Activated CD8-positive, alpha-beta memory T cell treated with anti-CD3 and anti-CD28 coated beads, Interleukin-2, amount 50 U/mL, for 1 hour (primary cell): ENCODE results near the gene CABLES1.
"Not testable (repeated sequence)": the region's sequence is repeated elsewhere in the genome, so short reads cannot be mapped to it uniquely, and the experiment has no call there.

Source experiments
- DNase-seq: peaks from one replicate; pipeline ENCODE4 v3.0.0-alpha.2; 2020; ENCODE audit errors: extremely low read depth

The CABLES1 gene

DNA sequence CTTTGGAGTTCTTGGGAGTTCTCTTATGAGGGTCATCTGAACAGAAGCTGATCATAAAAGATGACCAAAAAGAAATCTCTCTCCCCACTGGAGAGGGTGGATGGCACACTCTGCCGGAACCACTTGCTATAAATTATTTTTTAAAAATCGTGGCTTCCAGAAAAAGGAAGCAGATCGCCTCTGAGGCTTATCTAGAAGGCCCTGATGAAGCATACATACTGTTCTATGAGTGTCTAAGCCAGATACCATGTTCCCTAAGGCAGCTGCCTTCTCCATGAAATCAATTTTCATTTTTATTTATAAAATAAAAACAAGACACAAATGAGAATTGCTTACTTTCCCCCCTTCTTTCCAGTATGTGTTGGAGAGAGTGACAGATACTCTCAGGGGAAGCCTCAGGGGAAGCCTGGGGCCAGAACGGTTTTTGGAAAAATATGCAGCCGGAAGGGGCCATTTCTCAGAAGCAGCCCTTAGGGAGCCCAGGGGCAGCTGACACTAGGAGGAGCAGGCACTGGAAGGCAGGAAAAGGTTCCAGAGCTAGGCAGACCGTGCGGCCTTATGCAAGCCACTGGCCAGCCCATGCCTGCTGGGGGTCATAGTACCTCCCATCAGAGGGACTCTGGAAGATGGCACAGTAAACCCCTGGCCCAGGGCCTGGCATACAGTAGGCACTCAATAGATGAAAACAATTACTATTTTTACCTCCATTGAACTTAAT is 130.6 kb downstream of the CABLES1 start:
- DNase-seq, result no peak

DNA sequence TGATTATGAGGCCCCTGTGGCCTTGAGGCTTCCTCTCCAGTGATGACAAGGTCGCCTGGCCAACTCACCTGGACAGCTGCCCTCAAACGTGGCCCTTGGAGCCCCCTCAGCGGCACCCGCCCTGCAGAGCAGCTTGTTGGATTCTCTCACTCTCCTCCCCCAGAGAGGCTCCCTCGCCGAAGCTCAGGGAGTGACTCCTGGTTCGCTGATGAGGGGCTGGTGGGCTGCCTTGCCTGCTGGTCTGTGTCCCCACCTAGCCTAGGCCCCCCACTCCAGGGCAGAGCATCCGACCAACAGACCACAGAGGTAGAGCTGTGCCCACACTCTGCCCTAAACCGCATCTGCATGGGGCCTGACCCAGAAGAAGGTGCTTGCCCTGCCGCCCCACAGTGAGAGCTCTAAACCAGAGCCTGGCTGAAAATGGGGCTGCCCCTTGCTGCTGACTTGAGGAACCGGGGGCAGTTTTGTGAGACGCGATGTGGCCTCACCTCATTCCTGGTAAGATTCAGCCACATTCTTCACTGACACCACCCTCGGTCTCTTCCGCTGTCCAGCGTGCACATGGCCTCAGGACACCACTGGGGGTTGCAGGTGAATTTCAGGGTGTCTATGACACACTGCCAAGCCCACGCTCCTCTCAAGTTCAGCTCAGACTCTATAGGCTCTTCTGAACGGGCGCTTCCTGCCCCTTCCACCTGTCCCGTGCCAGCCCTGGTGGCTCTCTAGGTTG is 131.6 kb downstream of the CABLES1 start:
- no peak for DNase-seq

DNA sequence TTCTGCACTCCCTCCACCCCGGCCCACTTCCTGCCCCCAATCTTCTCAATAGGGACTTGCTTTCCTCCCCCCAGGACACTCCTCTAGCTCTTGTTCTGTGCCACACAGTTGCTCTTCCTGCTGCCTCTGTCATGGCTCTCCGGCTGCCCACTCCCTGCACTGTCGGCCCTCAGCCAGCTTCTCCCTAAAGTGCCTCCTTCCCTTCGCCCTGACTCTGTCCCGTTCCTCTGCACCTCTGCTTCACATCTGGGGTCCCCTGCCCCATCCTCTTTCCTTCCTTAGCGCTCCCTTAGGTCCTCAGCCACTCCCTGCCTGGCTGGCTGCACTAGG is 132.1 kb downstream of the CABLES1 start:
- no peak for DNase-seq

DNA sequence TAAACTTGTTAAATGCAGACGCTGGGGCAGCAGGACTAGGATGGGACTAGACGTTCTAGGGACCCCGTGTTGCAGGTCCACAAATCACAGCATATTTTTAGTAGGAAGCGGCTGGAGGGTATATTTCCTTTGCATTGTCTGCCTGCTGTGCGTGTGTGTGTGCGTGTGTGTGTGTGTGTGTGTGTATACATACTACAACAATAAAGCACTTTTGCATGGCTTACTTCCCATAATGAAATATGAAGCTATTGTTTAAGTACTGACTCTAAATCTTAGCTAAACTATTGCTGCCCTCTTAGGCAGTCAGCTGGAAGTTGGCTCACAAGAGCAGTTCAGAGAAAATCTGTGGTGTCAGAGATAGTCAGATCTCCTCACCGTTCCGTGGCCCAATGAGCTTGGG is 133.4 kb downstream of the CABLES1 start:
- no peak for DNase-seq

DNA sequence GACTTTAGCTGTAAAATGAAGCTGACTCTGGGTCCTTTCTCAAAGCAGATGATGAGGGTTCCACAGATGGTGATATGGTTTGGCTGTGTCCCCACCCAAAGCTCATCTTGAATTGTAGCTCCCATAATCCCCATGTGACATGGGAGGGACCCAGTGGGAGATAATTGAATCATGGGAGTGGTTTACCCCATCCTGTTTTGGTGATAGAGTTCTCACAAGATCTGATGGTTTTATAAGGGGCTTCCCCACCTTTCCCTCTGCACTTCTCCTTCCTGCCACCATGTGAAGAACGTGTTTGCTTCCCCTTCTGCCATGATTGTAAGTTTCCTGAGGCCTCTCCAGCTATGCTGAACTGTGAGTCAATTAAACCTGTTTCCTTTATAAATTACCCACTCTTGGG is 133.8 kb downstream of the CABLES1 start:
- DNase-seq, result not testable (repeated sequence)

DNA sequence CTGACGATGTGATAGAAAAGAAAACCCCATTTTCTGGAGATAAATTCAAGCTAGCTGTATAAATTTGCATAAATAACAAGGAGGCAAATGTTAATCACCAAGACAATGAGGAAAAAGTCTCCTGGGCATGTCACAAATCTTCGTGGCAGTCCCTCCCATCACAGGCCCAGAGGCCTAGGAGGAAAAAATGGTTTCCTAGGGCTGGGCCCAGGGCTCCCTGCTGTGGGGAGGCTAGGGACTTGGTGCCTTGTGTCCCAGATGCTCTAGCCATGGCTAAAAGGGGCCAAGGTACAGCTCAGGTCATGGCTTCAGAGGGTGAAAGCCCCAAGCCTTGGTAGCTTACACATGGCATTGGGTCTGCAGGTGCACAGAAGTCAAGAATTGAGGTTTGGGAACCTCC is 134.6 kb downstream of the CABLES1 start:
- DNase-seq, result no peak

DNA sequence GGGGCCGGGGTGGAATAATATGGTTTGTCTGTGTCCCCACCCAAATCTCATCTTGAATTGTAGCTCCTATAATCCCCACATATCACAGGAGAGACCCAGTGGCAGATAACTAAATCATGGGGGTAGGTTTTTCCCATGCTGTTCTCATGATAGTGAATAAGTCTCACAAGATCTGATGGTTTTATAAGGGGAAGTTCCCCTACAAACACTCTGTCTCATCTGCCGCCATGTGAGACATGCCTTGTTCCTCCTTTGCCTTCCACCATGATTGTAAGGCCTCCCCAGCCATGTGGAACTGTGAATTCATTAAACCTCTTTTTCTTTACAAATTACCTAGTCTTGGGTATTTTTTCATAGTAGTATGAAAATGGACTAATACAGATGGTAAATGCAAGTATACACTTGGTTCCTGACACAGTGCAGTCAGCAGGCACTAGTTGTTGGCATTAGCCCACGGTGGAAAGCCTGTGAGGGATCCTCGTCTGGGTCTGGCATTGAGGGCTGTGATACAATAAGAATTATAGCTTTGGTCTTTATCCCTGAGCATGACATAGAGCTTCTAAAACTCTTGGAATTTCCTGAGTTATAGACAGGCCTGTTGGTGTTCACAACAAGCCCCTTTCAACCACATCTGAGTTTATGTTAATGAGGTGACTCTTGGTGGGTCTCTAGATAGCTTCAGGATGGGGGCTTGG is 135.8 kb downstream of the CABLES1 start:
- DNase-seq, result no peak

DNA sequence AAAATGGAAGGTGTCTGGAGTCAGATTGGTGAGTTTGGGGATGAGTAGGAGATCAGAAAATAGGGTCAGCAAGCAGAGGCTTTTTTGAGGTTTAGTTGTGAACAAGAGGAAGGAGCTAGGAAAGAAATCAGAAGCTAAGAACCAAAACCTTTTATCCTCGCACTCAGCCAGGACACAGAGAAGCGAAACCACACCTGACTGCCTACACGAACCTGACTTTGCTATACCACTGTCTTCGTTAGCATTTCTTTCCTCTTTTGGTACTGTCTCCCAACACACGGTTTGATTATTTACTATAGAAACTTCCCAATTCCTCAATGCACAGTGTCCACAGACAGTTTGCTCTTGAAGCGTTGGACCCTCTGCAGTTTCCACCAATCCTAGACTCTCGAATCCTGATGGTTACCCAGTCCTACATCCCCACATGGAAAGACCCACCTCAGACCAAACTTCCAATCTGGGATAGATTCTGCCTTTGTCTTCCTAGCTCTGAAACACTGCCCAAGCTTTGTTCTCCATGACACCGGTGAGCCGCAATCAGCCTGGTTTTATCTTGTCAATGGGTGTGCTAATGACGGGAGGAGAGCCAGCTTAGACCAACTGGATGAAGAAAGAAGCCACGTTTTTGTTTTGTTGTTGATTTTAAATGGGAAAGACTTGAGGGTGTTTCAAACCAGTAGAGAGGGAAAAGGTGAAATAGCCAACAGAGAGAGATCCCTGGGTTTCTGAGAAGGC is 137.4 kb downstream of the CABLES1 start:
- DNase-seq, result no peak

DNA sequence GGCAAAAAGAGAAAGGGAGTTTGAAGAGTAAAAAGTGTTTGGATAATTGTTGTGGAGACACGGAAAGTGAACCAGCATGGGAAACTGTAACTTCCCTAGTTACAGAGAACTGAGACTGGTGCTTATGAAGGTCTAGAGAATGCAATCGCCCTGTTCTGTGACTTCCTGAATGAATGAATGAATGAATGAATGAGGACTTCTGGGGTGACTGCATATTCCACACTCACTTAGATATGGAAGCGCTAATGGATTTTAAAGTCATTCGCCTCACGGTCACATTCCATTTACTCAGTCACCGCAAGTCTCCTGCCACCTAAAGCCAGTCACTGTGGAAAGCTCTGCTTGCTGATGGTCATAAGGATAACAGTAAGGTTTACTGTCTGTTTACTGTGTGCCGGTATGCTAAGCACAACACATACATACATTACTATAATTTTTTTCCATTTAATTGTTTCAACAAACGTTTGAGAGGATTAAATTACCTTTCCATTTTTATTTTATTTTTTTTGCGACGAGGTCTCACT is 138.2 kb downstream of the CABLES1 start:
- DNase-seq, result no peak

DNA sequence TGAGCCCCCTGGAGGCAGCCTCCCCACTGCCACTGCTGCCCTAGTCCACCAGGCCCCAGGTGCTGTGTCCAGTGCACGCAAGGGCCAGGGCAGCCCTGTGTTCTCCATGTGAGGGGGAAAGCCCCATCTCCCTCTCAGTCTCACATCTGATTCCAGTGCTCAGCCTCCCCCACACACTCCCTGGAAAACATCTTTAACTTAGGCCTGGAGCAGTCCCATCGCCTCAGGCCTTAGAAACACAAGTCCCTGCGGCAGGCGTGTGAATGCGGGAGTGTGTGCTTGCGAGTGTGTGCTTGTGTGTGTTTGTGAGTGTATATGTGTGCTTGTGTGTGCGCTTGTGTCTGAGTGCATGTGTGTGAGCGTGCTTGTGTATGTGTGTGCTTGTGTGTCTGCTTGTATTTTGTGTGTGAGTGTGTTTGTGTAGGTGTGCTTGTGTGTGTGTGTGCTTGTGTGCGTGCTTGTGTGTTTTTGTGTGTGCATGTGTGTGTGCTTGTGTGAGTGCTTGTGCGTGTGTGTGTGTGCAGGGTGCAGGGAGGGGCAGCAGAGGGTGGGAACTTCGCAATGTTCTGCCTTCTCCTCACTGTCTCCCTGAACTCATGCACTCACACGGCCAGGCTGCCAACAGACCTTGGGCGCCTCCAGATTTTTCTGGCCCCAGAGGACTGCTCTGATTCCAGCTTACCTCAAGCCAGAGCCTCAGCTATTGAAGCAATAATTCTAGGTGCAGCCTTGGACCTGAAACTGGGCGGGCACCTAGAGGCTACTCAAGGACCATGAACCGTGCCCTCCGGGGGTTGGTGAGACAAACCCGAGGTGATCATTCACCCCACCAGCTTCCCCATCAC is 139.6 kb downstream of the CABLES1 start:
- no peak for DNase-seq

DNA sequence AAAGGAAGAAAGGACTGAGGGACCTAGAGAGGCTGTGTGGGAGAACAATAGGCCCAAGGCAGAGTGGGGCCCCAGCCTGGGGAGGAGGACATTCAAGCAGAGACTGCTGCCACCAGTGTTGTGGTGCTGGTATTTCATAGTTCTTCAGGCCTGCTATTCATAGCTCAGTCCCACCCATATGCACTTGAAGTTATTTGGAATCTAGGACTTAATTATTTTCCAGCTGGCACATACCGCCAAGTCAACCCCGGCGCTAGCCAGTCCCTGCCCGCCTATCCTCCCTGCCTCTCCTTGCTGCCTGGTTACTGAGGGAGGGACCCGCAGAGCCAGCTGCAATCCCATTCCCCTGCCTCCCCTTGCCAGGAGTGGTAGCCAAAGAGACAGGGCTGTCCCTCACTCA is 141.2 kb downstream of the CABLES1 start:
- DNase-seq, result no peak

DNA sequence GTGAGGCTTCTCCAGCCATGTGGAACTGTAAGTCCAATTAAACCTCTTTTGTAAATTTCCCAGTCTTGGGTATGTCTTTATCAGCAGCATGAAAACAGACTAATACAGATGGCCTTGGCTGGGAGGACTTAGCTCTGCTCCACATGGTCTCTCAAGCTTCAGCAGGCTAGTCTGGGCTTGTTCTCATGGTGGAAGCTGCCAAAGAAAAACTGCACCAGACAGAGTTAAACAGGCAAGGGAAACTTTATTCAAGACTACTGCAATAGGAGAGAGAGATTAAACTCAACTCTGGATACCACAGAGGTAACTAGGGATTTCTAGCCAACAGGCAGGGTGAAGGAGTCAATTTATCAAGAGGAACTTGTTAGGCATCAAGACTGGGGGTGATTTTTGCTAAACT is 142.1 kb downstream of the CABLES1 start:
- no peak for DNase-seq

DNA sequence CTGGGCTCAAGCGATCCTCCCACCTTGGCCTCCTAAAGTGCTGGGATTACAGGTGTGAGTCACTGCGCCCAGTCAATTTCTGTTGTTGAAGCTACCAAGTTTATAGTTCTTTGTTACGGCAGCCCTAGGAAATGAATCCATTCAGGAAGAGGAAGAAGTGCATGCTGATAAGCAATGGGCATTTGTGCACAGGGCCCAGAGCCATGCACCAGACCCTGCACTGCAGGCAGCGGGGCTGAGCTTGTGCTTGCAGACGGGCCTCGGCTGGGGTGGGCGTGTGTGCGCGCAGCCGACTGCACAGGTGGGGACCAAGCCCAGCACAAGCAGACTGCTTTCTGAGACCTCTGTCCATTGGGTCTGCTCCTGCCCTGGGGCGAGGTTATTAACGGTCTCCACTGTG is 144.6 kb downstream of the CABLES1 start:
- DNase-seq, result no peak

DNA sequence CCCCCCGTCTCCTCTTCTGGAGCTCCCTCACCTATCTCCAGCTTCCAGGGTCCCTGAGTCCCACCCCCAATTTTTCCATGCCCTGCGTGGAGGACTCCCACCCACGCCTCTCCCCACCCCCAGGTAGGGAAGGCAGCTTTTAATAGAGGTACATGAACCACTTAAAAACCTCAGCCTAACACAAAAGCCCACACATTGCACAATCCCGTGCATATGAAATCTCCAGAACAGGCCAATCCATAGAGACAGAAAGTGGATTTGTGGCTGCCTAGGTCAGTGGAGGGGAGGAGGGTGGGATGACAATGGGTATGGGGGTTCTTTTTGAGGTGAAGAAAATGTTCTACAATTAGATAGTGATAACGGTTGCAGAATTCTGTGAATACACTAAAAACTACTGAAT is 145.6 kb downstream of the CABLES1 start:
- no peak for DNase-seq

DNA sequence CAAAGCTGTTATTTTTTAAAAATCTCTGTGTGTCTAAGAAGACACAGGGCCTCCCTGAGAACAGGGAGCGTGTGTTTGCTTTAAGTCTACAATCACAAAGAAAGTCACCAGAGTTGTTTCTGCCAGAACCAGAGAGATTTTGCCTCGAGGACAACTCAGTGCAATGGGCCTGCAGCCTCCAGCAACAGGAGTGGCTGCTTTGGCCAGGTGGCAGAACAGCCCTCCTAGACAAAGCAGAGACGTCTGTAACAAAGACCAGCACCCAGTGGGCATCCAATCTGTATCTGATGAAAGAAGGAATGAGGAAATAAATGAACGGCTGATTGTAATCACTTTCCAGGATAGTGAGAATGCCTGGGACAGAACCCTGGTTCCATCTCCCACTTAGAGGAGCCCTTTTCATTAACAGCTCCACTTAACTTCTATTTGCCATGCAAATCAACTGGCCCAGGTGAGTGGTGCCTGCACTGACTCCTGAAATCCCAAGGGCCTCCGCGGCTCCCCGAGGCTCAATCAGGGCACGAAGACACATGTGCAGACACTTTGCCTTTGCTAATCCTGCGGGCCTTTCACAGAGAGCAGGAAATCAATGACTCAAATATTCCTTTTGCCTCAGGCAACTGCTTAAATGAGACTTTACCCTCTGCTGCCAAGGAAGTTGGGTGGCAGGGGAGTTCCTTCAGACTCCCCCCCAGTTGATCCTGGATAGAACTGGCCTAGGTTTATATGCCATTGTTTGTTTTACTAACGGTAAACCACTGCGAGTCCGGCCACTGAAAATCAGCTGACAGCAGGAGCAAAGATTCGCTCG is 146.5 kb downstream of the CABLES1 start:
- DNase-seq, result no peak

DNA sequence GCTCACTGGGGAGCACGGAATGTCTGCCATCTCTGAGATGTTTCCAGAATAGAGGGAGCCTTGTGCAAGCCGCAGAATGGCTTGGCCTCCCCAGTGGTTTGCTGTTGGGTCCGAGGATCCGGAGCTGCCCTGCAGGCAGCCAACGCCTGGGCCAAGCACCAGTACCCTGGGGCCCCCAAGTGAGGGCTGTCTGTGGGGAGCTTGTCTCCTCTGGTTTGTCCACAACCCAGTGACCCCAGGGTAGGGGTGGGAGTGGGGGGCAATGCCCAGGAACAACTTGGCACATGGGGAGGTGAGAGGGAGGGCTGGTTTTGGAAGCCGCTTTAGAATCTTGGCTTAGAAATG is 147.1 kb downstream of the CABLES1 start:
- DNase-seq, result no peak

DNA sequence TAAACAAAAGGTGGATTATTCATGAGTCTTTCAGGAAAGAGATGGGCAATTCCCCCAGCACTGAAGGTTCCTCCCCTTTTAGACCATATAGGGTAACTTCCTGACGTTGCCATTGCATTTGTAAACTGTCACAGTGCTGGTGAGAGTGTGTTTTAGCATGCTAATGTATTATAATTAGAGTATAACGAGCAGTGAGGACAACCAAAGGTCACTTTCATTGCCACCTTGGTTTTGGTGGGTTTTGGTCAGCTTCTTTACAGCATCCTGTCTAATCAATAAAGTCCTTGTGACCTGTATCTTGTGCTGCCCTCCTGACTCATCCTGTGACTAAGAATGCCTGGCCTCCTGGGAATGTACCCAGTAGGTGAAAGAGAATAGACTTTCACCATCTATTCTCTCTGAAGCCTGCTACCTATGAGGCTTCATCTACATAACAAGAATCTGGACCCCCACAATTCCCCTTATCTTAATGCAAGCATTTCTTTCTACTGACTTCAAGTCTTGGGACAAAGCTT is 148.7 kb downstream of the CABLES1 start:
- no peak for DNase-seq

DNA sequence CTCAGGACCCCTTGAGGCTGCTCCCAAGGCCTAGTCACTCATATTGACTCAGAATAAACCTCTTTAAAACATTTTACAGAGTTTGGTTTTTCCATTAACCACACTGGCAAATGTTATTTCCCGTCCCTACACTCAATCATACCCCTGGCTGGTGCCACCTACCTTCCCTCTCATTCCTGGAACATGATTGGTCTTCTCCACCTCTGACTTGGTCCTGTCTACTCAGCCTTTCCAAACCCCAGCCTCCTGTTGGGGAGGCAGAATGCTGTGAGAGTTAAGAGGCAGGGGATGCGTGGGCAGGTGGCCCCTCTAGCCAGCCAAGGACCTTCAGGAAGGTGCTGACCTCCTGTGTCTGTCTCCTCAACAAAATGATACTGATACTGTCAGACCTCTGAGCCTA is 149.3 kb downstream of the CABLES1 start:
- DNase-seq, result no peak

DNA sequence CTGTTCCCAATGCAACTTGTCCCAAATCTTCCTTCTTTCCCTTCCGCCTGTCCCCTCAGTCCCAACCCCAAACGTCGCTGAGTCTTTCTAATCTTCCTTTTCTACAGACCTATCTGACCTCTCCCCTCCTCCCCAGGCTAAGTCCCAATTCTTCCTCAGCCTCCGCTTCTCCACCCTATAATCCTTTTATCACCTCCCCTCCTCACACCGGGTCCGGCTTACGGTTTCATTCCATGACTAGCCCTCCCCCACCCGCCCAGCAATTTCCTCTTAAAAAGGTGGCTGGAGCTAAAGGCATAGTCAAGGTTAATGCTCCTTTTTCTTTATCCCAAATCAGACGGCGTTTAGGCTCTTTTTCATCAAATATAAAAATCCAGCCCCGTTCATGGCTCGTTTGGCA is 150.3 kb downstream of the CABLES1 start:
- DNase-seq, result not testable (repeated sequence)

DNA sequence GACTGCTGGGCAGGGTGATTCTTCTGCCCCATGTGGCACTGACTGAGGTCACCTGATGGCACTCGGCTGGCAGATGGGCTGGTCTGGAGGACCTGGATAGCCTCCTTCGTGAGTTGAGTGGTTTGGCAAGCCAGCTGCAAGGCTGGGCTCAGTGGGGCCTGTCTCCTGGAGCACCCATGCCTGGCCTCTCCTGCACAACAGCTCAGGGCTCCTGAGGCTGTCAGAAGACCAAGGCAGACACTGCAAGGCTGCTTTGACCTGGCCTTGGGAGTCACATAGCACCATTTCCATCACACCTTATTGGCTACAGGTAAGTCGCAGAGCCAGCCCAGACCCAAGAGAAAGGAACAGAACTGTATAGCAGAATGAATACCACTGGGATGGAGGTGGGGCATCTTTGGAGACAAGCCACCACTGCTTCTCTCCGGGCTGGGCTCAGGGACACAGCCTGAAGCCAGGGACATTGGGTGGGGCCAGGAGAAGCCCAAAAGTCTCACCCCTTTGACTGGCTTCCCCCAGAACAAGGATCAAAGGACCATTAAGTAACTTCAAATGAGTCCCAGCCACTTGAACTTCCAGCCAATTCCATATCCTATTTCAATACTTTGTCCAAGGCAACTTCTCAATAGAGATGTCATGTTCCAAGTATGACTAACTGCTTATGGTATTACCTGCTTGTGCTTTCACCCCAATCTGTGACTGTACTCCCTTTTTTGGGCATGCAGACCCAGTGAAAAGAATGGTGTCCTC is 156.3 kb downstream of the CABLES1 start:
- no peak for DNase-seq
